Measurements from ENCODE around the gene REEP1.
"Not testable (repeated sequence)": the region's sequence is repeated elsewhere in the genome, so short reads cannot be mapped to it uniquely, and the experiment has no call there.

Gene REEP1

GRCh38 chr2:86254576-86255538 is 82.6 kb downstream of the REEP1 start:
- no peak for DNase-seq (ENCODE audit: low read depth, low spot score)
- H3K4me3 ChIP-seq (ENCODE audit: low read length): no peak overlapping the region

- no peak for DNase-seq (ENCODE audit: low read depth, low spot score)
Measured at GRCh38 chr2:86253424-86253823, 84.0 kb downstream of the REEP1 start.

GRCh38 chr2:86251840-86252266 is 85.6 kb downstream of the REEP1 start:
- H3K4me3 ChIP-seq (ENCODE audit: low read length): no peak overlapping the region
- DNase-seq (ENCODE audit: low read depth, low spot score): no peak

More at GRCh38 chr2:86253424-86253823, 84.0 kb downstream of the REEP1 start:
- no peak overlapping the region for H3K4me3 ChIP-seq (ENCODE audit: low read length)

GRCh38 chr2:86249579-86250391 is 87.6 kb downstream of the REEP1 start:
- DNase-seq (ENCODE audit: low read depth, low spot score): peak; percentile 15
- no peak overlapping the region for H3K4me3 ChIP-seq (ENCODE audit: low read length)

- no peak for DNase-seq (ENCODE audit: low read depth, low spot score)
- H3K4me3 ChIP-seq (ENCODE audit: low read length): no peak overlapping the region
Measured at GRCh38 chr2:86249176-86249575, 88.2 kb downstream of the REEP1 start.

GRCh38 chr2:86245222-86245621 is 92.2 kb downstream of the REEP1 start:
- not testable (repeated sequence) for DNase-seq (ENCODE audit: low read depth, low spot score); H3K4me3 ChIP-seq (ENCODE audit: low read length)

- H3K4me3 ChIP-seq (ENCODE audit: low read length); DNase-seq (ENCODE audit: low read depth, low spot score): not testable (repeated sequence)
Measured at GRCh38 chr2:86244781-86245180, 92.6 kb downstream of the REEP1 start.

- no peak for DNase-seq (ENCODE audit: low read depth, low spot score)
- H3K4me3 ChIP-seq (ENCODE audit: low read length): no peak overlapping the region
Measured at GRCh38 chr2:86243950-86244733, 93.3 kb downstream of the REEP1 start.

GRCh38 chr2:86243272-86243671 is 94.2 kb downstream of the REEP1 start:
- DNase-seq (ENCODE audit: low read depth, low spot score): no peak
- no peak overlapping the region for H3K4me3 ChIP-seq (ENCODE audit: low read length)

- no peak for DNase-seq (ENCODE audit: low read depth, low spot score)
- no peak overlapping the region for H3K4me3 ChIP-seq (ENCODE audit: low read length)
Measured at GRCh38 chr2:86241611-86242010, 95.8 kb downstream of the REEP1 start.

GRCh38 chr2:86240251-86240650 is 97.2 kb downstream of the REEP1 start:
- no peak for DNase-seq (ENCODE audit: low read depth, low spot score)
- H3K4me3 ChIP-seq (ENCODE audit: low read length): no peak overlapping the region

GRCh38 chr2:86239745-86240144 is 97.7 kb downstream of the REEP1 start:
- no peak for DNase-seq (ENCODE audit: low read depth, low spot score)
- no peak overlapping the region for H3K4me3 ChIP-seq (ENCODE audit: low read length)

- DNase-seq (ENCODE audit: low read depth, low spot score): no peak
- no peak overlapping the region for H3K4me3 ChIP-seq (ENCODE audit: low read length)
Measured at GRCh38 chr2:86239326-86239725, 98.1 kb downstream of the REEP1 start.

- no peak for DNase-seq (ENCODE audit: low read depth, low spot score)
Measured at GRCh38 chr2:86238354-86238753, 99.1 kb downstream of the REEP1 start.

GRCh38 chr2:86237172-86237571 is 100.3 kb downstream of the REEP1 start:
- no peak overlapping the region for H3K4me3 ChIP-seq (ENCODE audit: low read length)
- no peak for DNase-seq (ENCODE audit: low read depth, low spot score)

More at GRCh38 chr2:86238354-86238753, 99.1 kb downstream of the REEP1 start:
- H3K4me3 ChIP-seq (ENCODE audit: low read length): no peak overlapping the region

GRCh38 chr2:86235196-86235980 is 102.0 kb downstream of the REEP1 start:
- no peak for DNase-seq (ENCODE audit: low read depth, low spot score)
- H3K4me3 ChIP-seq (ENCODE audit: low read length): no peak overlapping the region

GRCh38 chr2:86234563-86235131 is 102.8 kb downstream of the REEP1 start:
- DNase-seq (ENCODE audit: low read depth, low spot score): no peak
- H3K4me3 ChIP-seq (ENCODE audit: low read length): no peak overlapping the region

- DNase-seq (ENCODE audit: low read depth, low spot score): no peak
- no peak overlapping the region for H3K4me3 ChIP-seq (ENCODE audit: low read length)
Measured at GRCh38 chr2:86233436-86233835, 104.0 kb downstream of the REEP1 start.

All from Jurkat, Clone E6-1 (cell line).